HEK293 (cell line): ENCODE measurements around the gene CCDC190.
"Not testable (repeated sequence)": the region's sequence is repeated elsewhere in the genome, so short reads cannot be mapped to it uniquely, and the experiment has no call there.

ENCODE experiments used
- CTCF ChIA-PET: fragments of 350-600 bp; formaldehyde crosslinking; extraction: SDS; loops from one replicate; lab custom pipeline; 2021; ENCODE audit warnings: antibody characterized with exemption; lab: Yijun Ruan, JAX
- POLR2A ChIA-PET: fragments of 300-600 bp; formaldehyde crosslinking; extraction: SDS; loops from one replicate; lab custom pipeline; 2020; ENCODE audit warnings: antibody characterized with exemption, inconsistent platforms; lab: Yijun Ruan, JAX
- H3K27ac ChIP-seq: fragments of 200-500 bp; sonication (Bioruptor generic); 2 replicates; pipeline ENCODE4 v1.5.1; 2014; ENCODE audit warnings: low read depth, low read length, control low read depth, inconsistent platforms; ENCODE audit errors: extremely low read depth
- H3K36me3 ChIP-seq, 2 experiments: fragments of 200-500 bp in 1 of 2; sonication (Bioruptor generic) in 1 of 2; 1 replicate in 1 of 2; 2 replicates in 1 of 2; pipeline ENCODE4 v1.5.1; 2014 to 2017; ENCODE audit warnings: inconsistent platforms in 2 of 2, low read length in 2 of 2; ENCODE audit not compliant: control insufficient read depth in 2 of 2, insufficient read depth in 1 of 2
- H3K4me1 ChIP-seq: fragments of 200-500 bp; sonication (Bioruptor generic); 2 replicates; pipeline ENCODE4 v1.5.1; 2014; ENCODE audit warnings: mild to moderate bottlenecking, low read length, inconsistent platforms; ENCODE audit not compliant: control insufficient read depth, insufficient read depth
- H3K4me3 ChIP-seq: 2 replicates; pipeline ENCODE4 v1.5.1; 2011; ENCODE audit warnings: low read depth, mild to moderate bottlenecking, control low read depth, low read length, moderate library complexity
- H3K9me3 ChIP-seq: fragments of 200-500 bp; sonication (Bioruptor generic); 2 replicates; pipeline ENCODE4 v1.5.1; 2014; ENCODE audit warnings: low read depth, low read length, inconsistent platforms; ENCODE audit not compliant: control insufficient read depth, insufficient read depth
- HIC1 ChIP-seq: fragments of 450-650 bp; formaldehyde crosslinking; IDR thresholded peaks from 2 replicates; pipeline ENCODE4 v1.5.1; 2016; ENCODE audit warnings: missing biosample characterization, missing genetic modification characterization
- KLF8 ChIP-seq: fragments of 450-650 bp; formaldehyde crosslinking; IDR thresholded peaks from 2 replicates; pipeline ENCODE4 v1.5.1; 2016; ENCODE audit warnings: missing biosample characterization, missing genetic modification characterization
- PRDM6 ChIP-seq: fragments of 450-650 bp; formaldehyde crosslinking; IDR thresholded peaks from 2 replicates; pipeline ENCODE4 v1.5.1; 2017; ENCODE audit warnings: missing biosample characterization, missing genetic modification characterization
- REST ChIP-seq: fragments of 450-650 bp; formaldehyde crosslinking; IDR thresholded peaks from 2 replicates; pipeline ENCODE4 v1.5.1; 2016; ENCODE audit warnings: missing biosample characterization, missing genetic modification characterization
- ZNF175 ChIP-seq: fragments of 450-650 bp; formaldehyde crosslinking; IDR thresholded peaks from 2 replicates; pipeline ENCODE4 v1.5.1; 2016; ENCODE audit warnings: missing biosample characterization, missing genetic modification characterization
- ZNF398 ChIP-seq: fragments of 450-650 bp; formaldehyde crosslinking; IDR thresholded peaks from 2 replicates; pipeline ENCODE4 v1.5.1; 2017; ENCODE audit warnings: missing biosample characterization, missing genetic modification characterization
- ZNF501 ChIP-seq: fragments of 450-650 bp; formaldehyde crosslinking; IDR thresholded peaks from 2 replicates; pipeline ENCODE4 v1.5.1; 2016; ENCODE audit warnings: missing biosample characterization, missing genetic modification characterization
- ZNF548 ChIP-seq: fragments of 450-650 bp; formaldehyde crosslinking; IDR thresholded peaks from 2 replicates; pipeline ENCODE4 v1.5.1; 2016; ENCODE audit warnings: missing biosample characterization, missing genetic modification characterization
- ZNF561 ChIP-seq: fragments of 450-650 bp; IDR thresholded peaks from 2 replicates; pipeline ENCODE4 v1.5.1; 2018; ENCODE audit warnings: missing biosample characterization, missing genetic modification characterization, borderline replicate concordance
- ZNF596 ChIP-seq: fragments of 450-650 bp; IDR thresholded peaks from 2 replicates; pipeline ENCODE4 v1.5.0; 2018; ENCODE audit warnings: missing biosample characterization, mild to moderate bottlenecking, missing genetic modification characterization, moderate library complexity
- ZNF629 ChIP-seq: fragments of 450-650 bp; formaldehyde crosslinking; IDR thresholded peaks from 2 replicates; pipeline ENCODE4 v1.5.1; 2017; ENCODE audit warnings: missing biosample characterization, missing genetic modification characterization
- ZNF692 ChIP-seq: fragments of 450-650 bp; formaldehyde crosslinking; IDR thresholded peaks from 2 replicates; pipeline ENCODE4 v1.5.1; 2016; ENCODE audit warnings: missing biosample characterization, missing genetic modification characterization
- ZNF704 ChIP-seq: fragments of 450-650 bp; formaldehyde crosslinking; IDR thresholded peaks from 2 replicates; pipeline ENCODE4 v1.5.1; 2016; ENCODE audit warnings: missing biosample characterization, missing genetic modification characterization
- ZNF830 ChIP-seq: fragments of 450-650 bp; IDR thresholded peaks from 2 replicates; pipeline ENCODE4 v1.5.0; 2018; ENCODE audit warnings: missing biosample characterization, missing genetic modification characterization, low read depth, mild to moderate bottlenecking, moderate library complexity

CCDC190 gene

GRCh38 chr1:162822391-162823200 lies 38.4 kb downstream of the CCDC190 start (continued):
- TF ChIP-seq ZNF692 (tag by site-specific recombination) (peak; percentile 97), ZNF501 (tag by site-specific recombination) (no peak; the same call in 1 of the 2 replicates), HIC1 (tag by site-specific recombination) (0 out of 2 replicates have a peak, but pooled peaks have one; percentile 59), KLF8 (tag by site-specific recombination) (peak; percentile 43; the same call in 1 of the 2 replicates), PRDM6 (tag by site-specific recombination) (no peak), ZNF561 (tag by site-specific recombination) (no peak), ZNF704 (tag by site-specific recombination) (no peak), ZNF175 (tag by site-specific recombination) (no peak), ZNF830 (no peak), ZNF548 (tag by site-specific recombination) (no peak), ZNF398 (no peak), ZNF596 (tag by site-specific recombination) (no peak), ZNF629 (tag by site-specific recombination) (peak; percentile 40; the same call in 1 of the 2 replicates), REST (no peak)

GRCh38 chr1:162818666-162819065 lies 42.3 kb downstream of the CCDC190 start:
- POLR2A ChIA-PET, H3K4me3 ChIP-seq, CTCF ChIA-PET: not testable (repeated sequence)

GRCh38 chr1:162818136-162818535 lies 42.8 kb downstream of the CCDC190 start:
- POLR2A ChIA-PET, H3K27ac ChIP-seq, H3K4me1 ChIP-seq, CTCF ChIA-PET, H3K36me3 ChIP-seq, H3K9me3 ChIP-seq, H3K4me3 ChIP-seq: not testable (repeated sequence)

More at GRCh38 chr1:162818666-162819065, 42.3 kb downstream of the CCDC190 start:
- not testable (repeated sequence) for H3K9me3 ChIP-seq, H3K27ac ChIP-seq, H3K4me1 ChIP-seq, H3K36me3 ChIP-seq

- H3K9me3 ChIP-seq, H3K27ac ChIP-seq, CTCF ChIA-PET, H3K36me3 ChIP-seq, H3K4me3 ChIP-seq, POLR2A ChIA-PET, H3K4me1 ChIP-seq: not testable (repeated sequence)
These were observed 48.6 kb downstream of the CCDC190 start for GRCh38 chr1:162812357-162812756.
